Activated CD8-positive, alpha-beta T cell treated with anti-CD3 and anti-CD28 coated beads for 36 hours (primary cell): ENCODE results near the gene NUP214. TPM values are rescaled to one million over a fixed set of nuclear protein-coding genes. Genes with fewer than 3 reads are reported as not detected.

Source experiments
- ATAC-seq: fragments of 200-7000 bp; cut with Tn5 transposase; one replicate; pipeline ENCODE4 v1.10.0; 2021; ENCODE audit warnings: mild to moderate bottlenecking, moderate library complexity
- CTCF ChIA-PET: fragments of 350-600 bp; sonication (Branson Sonifier 250); formaldehyde crosslinking; loops from one replicate; lab custom pipeline; 2021; ENCODE audit warnings: antibody characterized with exemption; lab: Charles Lee
- POLR2A ChIA-PET: fragments of 350-600 bp; sonication (Branson Sonifier 250); formaldehyde crosslinking; loops from one replicate; lab custom pipeline; 2021; ENCODE audit warnings: antibody characterized with exemption; lab: Charles Lee
- DNase-seq: peaks from one replicate; pipeline ENCODE4 v3.0.0-alpha.2; 2020
- H3K27ac Mint-ChIP-seq: one replicate; pipeline ENCODE4 v1.8.0; 2021; ENCODE audit warnings: mild to moderate bottlenecking, mixed read lengths
- H3K27me3 Mint-ChIP-seq: one replicate; pipeline ENCODE4 v1.8.0; 2021; ENCODE audit warnings: mixed read lengths
- H3K36me3 Mint-ChIP-seq: one replicate; pipeline ENCODE4 v1.8.0; 2021; ENCODE audit warnings: low read depth, mixed read lengths
- H3K4me1 Mint-ChIP-seq: one replicate; pipeline ENCODE4 v1.8.0; 2021; ENCODE audit warnings: low read depth, mixed read lengths
- H3K4me3 Mint-ChIP-seq: one replicate; pipeline ENCODE4 v1.8.0; 2021; ENCODE audit warnings: mild to moderate bottlenecking, moderate library complexity, mixed read lengths
- H3K9me3 Mint-ChIP-seq: one replicate; pipeline ENCODE4 v1.8.0; 2021; ENCODE audit warnings: mixed read lengths
- intact Hi-C: fragments of 100-400 bp; cut with micrococcal nuclease; formaldehyde crosslinking; loops from one replicate; pipeline ENCODE4 v1.10.0; 2022
- total RNA-seq, 2 experiments: library from RNA; stranded (reverse); gene quantifications; one replicate each; pipeline ENCODE4 v1.2.3, GENCODE V29; 2021
- TF ChIP-seq, protein P1 (sequence below): fragments of 200-600 bp; IDR thresholded peaks from one replicate; pipeline ENCODE4 v1.8.0; 2022; ENCODE audit warnings: antibody characterized with exemption, mild to moderate bottlenecking

The NUP214 gene
- total RNA-seq, 2 experiments from 2014 or later: 57.6 to 58.3 TPM

DNA sequence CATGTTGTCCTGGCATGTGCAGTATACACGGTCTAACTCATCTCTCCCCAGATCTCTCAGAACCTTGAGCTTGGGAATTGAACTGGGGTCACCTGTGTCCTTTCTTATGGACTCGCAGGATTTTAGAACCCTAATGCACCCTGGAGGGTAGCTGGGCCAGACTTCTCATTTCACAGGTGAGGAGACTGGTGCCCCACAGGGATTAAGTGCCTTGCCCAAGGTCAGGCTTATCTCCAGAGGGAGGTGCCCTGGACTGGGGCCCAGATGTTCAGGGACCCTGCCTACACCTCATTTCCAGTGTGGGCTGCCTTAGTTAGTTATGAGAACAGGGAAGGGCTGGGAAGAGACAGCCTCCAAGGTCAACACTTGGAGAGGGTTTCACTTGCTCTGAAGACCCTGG lies 4.0 kb upstream of the NUP214 start:
- Mint-ChIP-seq H3K27me3 (peaks cover 2% of the 10 kb centered on the region), H3K4me3 (no peak overlapping the region), H3K4me1 (peaks cover 3% of the 10 kb centered on the region), H3K9me3 (no peaks in the 10 kb centered on the region), H3K36me3 (peaks cover 2% of the 10 kb centered on the region), H3K27ac (no peak overlapping the region)
- ATAC-seq (no peak), DNase-seq (no peak)
- POLR2A ChIA-PET: no interaction called here
- intact Hi-C loops: no loop called here
- TF ChIP-seq, protein P1, sequence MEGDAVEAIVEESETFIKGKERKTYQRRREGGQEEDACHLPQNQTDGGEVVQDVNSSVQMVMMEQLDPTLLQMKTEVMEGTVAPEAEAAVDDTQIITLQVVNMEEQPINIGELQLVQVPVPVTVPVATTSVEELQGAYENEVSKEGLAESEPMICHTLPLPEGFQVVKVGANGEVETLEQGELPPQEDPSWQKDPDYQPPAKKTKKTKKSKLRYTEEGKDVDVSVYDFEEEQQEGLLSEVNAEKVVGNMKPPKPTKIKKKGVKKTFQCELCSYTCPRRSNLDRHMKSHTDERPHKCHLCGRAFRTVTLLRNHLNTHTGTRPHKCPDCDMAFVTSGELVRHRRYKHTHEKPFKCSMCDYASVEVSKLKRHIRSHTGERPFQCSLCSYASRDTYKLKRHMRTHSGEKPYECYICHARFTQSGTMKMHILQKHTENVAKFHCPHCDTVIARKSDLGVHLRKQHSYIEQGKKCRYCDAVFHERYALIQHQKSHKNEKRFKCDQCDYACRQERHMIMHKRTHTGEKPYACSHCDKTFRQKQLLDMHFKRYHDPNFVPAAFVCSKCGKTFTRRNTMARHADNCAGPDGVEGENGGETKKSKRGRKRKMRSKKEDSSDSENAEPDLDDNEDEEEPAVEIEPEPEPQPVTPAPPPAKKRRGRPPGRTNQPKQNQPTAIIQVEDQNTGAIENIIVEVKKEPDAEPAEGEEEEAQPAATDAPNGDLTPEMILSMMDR: no peak
- CTCF ChIA-PET: interaction anchor here (0.6 to 1.5 kb wide), 2 partner anchors 57 to 215 kb away, joined by 3 to 5 read pairs; no protein-coding TSS in a partner anchor

DNA sequence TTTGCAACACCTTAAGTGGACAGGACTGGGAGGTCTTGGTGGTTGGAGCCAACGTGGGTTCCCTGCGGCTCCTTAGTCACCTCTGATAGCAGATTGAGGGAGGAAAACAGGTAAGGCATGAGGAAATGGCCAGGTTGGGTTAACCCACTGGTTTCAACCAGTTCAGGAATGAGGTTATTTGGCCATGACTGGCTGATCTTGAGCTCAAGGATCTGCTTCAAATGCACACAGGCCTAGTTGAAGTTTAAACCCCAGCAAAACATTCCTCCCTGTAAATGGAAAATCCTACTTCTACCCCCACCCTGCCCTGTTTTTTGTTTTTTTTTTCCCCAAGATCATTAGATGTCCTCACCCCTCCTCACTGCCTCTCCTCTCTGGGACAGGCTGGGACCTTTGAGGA lies 3.2 kb upstream of the NUP214 start:
- CTCF ChIA-PET: no interaction called here
- POLR2A ChIA-PET: interaction anchor here (0.6 to 1.4 kb wide), 2 partner anchors 9 to 17 kb away, joined by 3 to 4 read pairs; no protein-coding TSS in a partner anchor
- H3K27me3 Mint-ChIP-seq: peaks cover 2% of the 10 kb centered on the region

DNA sequence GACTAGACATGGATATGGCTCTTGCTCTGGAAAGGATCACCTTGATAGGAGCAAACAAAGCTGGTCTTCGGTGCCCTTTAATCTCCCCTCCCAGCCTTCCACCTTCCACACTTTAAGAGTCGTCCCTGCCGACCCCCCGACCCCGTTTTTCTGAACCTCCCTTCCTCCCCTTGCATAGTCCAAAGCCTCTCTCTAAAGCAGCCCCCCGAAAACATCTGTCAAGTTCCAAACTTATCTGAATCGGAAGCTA lies 423 bp upstream of the NUP214 start:
- Mint-ChIP-seq H3K9me3 (no peaks in the 10 kb centered on the region), H3K36me3 (peaks cover 23% of the 10 kb centered on the region), H3K27ac (peak overlapping the region; percentile 95), H3K27me3 (no peaks in the 10 kb centered on the region), H3K4me3 (peak overlapping the region; percentile 91), H3K4me1 (peaks cover 31% of the 10 kb centered on the region)
- no peak for ATAC-seq
- DNase-seq: no peak
- TF ChIP-seq, protein P1: no peak
- CTCF ChIA-PET: interaction anchor here (0.8 to 1.8 kb wide), 4 partner anchors 68 to 416 kb away, joined by 3 to 10 read pairs (median 3); no protein-coding TSS in a partner anchor
- POLR2A ChIA-PET: interaction anchor here (0.7 to 2.3 kb wide), 30 partner anchors 10 to 544 kb away, joined by 3 to 14 read pairs (median 4); partner anchors contain the start of gene AIF1L
- intact Hi-C loops: no loop called here

More for the DNA sequence above, 3.2 kb upstream of the NUP214 start:
- H3K36me3 Mint-ChIP-seq: peaks cover 2% of the 10 kb centered on the region
- no peaks in the 10 kb centered on the region for H3K9me3 Mint-ChIP-seq
- ATAC-seq (no peak), DNase-seq (no peak)
- H3K27ac Mint-ChIP-seq: no peak overlapping the region
- intact Hi-C loops: no loop called here
- no peak overlapping the region for H3K4me3 Mint-ChIP-seq
- TF ChIP-seq, protein P1: no peak
- peaks cover 8% of the 10 kb centered on the region for H3K4me1 Mint-ChIP-seq

DNA sequence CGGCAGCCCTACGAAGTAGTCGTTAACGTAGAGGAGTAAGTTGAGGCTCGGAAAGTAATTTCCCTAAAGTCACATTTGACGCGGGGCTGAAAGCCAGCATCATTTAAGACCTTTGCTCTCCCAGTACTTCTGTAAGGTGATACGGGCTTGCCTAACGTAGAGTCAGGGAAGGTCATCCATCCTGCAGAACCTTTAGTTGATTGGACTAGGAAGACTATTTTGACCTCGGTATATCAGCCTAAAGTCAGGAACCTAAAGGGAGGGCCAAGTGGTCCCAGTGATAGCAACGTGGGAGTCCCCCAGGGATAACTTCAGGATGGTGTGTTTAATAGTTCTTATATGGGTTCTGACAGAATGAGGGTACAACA lies 657 bp downstream of the NUP214 start:
- H3K27ac Mint-ChIP-seq: peak overlapping the region; percentile 95
- ChIA-PET CTCF (interaction anchor here (1.0 kb wide), 1 partner anchor 210 kb away, joined by 4 read pairs; no protein-coding TSS in a partner anchor), POLR2A (interaction anchor here (0.5 to 2.3 kb wide), 13 partner anchors 9 to 980 kb away, joined by 3 to 14 read pairs (median 5); partner anchors contain the start of gene AIF1L)
- H3K27me3 Mint-ChIP-seq: no peaks in the 10 kb centered on the region
- no peak for DNase-seq
- TF ChIP-seq, protein P1: no peak
- no peaks in the 10 kb centered on the region for H3K9me3 Mint-ChIP-seq
- intact Hi-C loops: no loop called here
- peaks cover 27% of the 10 kb centered on the region for H3K36me3 Mint-ChIP-seq
- peaks cover 31% of the 10 kb centered on the region for H3K4me1 Mint-ChIP-seq
- ATAC-seq: no peak
- peak overlapping the region; percentile 91 for H3K4me3 Mint-ChIP-seq

DNA sequence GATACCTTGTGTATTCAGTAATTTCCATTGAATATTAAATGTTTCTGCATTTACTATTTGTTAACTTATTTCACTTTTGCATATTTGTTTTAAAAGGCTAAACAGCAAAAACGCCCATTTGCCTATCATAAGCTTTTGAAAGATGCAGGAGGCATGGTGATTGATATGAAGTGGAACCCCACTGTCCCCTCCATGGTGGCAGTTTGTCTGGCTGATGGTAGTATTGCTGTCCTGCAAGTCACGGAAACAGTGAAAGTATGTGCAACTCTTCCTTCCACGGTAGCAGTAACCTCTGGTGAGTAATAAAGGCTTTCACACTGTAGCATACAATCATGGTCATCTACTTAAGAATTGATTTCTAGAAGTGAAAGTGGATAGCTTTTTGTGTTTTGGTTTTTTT lies 3.8 kb downstream of the NUP214 start:
- DNase-seq (no peak), ATAC-seq (no peak)
- Mint-ChIP-seq H3K4me3 (no peak overlapping the region), H3K4me1 (peaks cover 34% of the 10 kb centered on the region), H3K27ac (peak overlapping the region; percentile 9), H3K9me3 (no peaks in the 10 kb centered on the region), H3K27me3 (no peaks in the 10 kb centered on the region), H3K36me3 (peaks cover 48% of the 10 kb centered on the region)
- POLR2A ChIA-PET: interaction anchor here (0.9 to 1.5 kb wide), 3 partner anchors 11 to 137 kb away, joined by 3 to 5 read pairs (median 3); no protein-coding TSS in a partner anchor
- intact Hi-C loops: no loop called here
- CTCF ChIA-PET: no interaction called here
- TF ChIP-seq, protein P1: no peak
